CD4-positive, alpha-beta T cell treated with Interleukin-21 for 1 hour (primary cell): ENCODE data around the gene RAB30.
A peak's percentile ranks its signal among the peaks of the same experiment; 100 is the strongest.

Experiments
- DNase-seq: peaks from one replicate; pipeline ENCODE4 v3.0.0-alpha.2; 2020

RAB30 gene, protein sequence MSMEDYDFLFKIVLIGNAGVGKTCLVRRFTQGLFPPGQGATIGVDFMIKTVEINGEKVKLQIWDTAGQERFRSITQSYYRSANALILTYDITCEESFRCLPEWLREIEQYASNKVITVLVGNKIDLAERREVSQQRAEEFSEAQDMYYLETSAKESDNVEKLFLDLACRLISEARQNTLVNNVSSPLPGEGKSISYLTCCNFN

DNA sequence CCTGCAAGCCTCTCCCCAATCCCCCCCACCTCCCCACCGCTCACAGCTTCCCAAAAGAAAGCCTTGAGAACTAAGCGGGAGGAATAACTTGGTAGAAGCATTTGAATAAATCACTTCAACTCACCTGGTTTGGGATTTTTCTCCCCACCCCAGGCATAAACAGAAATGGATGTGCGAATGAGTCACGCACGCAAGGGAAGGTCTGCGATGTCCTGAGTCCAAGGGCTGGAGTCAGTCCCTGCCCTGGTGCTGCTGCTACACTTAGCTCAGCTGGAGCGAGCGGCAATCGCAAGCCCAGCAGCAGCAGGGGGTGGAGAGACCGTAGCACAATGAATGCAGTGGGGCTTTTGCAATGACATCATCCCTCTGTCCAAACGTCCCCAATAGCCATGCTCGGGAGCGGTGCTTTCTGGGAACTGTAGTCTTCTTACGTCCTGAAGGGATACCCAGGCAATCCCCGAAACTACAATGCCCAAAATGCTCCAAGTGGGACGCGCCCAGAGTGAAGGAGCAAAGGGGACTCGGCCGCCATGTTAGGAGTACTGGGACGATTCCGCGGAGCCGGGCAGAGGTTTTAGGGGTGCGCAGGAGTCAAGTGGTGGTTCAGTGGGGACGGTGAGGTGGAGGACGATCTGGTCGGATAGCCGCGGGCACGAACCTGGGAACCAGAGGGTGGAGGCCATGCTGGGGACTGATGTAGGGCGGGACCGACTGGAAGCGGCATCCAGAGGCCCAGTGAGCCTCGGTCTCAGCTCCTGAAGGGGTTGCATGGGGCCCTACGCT is at the start of gene RAB30:
TSS of gene RAB30 (minus strand) at position 331 of the 783 bp plus-strand sequence. CDS start 74,581 bp downstream, outside the sequence.
- DNase-seq, result peak; percentile 98

DNA sequence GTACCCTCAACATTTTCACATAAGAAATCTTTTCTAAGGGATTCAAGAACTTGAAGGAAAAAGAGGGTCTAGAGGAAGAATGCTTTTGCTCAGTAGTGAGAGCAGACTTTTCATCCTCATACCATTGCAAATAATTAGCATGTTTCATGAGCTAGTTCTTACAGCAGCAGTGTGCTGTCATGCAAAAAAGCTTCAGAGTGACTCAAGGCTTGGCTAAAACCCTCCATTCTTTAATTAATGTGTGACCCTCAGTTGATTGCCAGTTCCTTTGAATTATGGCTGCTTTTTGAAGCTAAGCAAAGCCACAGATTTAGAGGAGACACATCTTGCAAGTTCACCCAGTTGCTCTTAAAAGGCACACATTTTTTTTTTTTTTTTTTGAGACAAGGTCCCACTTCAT is 48.6 kb upstream of the RAB30 start:
- no peak for DNase-seq

DNA sequence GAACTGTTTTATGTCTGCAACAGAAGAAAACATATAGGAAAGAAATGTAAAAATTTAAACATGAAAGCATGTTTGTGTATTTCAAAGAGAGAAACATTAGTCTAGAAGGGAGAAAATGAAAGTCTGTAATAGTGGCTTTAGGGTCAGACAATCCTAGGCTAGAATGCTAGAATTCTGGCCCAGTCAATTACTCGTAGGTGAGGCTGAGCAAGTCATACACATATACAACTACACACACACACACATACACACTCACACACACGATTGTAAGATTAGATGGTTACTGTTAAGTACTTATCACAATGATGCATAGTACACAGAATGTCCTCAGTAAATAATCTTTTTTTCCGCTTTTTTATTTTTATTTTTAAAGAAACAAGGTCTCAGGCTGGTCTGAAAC is 47.5 kb upstream of the RAB30 start:
- no peak for DNase-seq

DNA sequence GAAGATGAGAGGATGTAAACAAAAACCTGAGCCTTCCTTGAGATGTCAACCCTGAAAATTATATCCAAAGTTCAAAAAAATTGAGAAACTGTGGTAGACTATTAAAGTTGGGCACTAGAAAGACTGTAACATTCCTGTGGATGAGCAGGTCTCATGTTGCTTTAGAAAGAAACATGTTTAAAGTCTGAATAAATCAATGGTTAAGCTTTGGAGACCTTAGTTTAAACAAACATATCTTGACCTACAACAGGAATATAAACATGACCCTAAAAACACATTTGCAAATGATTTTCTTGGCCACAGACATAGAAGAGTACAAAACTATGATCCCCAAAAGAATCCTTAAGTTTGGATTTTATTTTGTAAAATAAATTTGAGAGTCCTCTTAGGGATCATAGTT is 47.1 kb upstream of the RAB30 start:
- DNase-seq, result no peak

DNA sequence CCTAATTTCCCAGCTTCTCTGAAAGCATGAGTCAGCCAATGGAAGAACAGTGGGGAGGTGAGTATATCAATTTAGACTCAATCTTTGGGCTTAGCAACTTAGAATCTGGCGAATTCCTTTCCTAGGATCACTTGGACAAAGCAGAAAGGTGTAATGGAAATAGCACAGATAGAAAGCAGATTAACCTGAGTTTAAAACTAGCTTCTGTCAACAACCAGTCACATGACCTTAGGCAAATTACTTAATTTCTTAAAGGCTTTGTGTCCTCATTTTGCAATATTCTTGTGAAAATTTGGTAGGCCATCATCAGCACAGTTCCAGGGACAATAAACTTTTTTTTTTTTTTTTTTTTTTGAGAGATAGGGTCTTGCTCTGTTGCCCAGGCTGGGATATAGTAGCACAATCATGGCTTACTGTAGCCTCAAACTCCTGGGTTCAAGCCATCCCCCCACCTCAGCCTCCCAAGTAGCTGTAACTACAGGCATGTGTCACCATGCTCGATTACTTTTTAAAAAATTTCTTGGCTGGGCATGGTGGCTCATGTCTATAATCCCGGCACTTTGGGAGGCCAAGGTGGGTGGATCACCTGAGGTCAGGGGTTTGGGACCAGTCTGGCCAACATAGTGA is 44.4 kb upstream of the RAB30 start:
- DNase-seq, result no peak

DNA sequence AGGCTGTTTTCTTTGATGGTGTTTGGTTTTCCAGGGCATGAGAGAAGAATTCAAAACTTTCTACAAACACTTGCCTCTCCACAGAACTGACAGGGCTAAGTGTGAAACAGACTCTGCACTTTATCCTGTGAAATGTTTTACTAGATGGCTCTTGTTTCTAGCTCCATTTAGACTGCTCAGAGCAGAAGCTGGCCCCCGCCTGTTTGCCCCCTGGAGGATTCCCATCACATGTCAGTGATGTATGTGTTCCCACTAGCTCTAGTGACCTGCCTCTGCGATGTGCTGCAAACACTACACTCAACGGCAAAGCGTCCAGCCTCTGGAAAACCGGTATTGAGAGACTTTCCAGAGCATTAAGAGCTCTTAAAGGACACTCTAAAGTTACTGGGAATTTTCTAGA is 43.9 kb upstream of the RAB30 start:
- no peak for DNase-seq

DNA sequence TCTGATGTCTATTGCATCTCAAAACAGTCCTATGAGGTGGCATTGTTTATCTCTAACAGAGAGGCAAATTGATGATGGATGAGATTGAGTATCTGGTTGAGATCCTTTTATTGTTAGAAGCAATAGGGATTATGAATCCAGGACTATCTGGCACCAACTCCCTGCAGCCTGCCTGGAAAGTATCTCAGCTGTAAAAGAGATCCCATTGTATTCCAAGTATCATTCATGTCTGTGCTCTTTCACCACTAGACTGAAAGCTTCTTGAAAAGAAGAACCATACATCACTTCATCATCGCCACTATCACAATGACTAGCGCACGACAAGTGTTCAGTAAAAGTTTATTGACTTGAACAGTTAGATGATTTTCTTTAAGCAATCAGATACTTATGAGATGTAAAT is 43.3 kb upstream of the RAB30 start:
- DNase-seq, result no peak

DNA sequence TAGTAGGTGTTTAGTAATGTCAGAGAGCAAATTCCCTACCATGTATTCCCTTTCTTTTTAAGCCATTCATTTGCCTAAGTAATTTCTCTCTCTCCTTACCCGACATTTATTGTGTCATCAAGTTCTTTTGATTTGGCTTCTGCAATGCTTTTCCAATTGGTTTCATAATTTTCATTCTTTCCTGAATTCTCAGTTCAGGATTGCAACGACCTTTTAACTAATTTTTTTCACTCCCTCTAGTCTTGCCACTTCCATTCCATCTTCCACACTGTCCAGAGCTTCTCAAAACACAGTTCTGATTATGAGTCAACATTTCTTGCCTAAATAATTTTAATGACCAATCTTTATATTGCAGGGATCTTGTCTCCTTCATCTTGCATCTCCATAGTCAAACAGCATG is 41.2 kb upstream of the RAB30 start:
- no peak for DNase-seq

DNA sequence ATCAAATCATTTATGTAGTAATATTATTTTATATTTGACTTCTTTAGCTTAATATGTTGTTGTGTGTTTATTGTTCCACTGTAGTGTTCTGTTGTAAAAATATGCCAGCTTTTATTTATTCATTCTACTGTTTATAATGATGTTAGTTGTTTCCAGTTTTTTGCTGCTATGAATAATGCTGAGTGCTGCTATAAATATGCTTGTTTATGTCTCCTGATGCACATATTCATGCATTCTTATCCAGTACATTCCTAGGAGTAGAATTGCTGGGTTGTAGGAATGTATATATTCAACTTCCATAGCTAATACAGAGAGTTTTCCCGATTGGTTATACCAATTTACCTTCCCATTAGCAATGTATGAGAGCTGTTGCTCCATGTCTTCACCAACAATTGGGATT is 33.5 kb upstream of the RAB30 start:
- DNase-seq, result no peak

DNA sequence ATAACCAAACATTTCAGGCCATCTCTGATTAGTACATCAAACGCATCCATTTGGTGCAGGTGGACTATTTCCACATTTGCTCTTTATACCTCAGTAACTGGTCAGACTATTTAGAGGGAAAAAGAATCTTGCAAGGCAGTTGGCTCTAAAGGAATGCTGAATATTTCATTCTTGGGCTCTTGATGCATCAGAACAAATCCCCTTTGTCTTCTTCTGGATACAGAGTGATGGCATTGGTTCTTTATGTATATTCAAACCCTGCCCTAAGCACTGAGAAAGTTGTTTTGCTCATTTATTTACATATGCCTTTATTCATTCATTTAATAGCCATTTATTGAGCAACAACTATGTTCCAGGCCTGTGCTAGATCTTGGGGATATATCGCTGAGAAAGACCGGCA is 31.1 kb upstream of the RAB30 start:
- no peak for DNase-seq

DNA sequence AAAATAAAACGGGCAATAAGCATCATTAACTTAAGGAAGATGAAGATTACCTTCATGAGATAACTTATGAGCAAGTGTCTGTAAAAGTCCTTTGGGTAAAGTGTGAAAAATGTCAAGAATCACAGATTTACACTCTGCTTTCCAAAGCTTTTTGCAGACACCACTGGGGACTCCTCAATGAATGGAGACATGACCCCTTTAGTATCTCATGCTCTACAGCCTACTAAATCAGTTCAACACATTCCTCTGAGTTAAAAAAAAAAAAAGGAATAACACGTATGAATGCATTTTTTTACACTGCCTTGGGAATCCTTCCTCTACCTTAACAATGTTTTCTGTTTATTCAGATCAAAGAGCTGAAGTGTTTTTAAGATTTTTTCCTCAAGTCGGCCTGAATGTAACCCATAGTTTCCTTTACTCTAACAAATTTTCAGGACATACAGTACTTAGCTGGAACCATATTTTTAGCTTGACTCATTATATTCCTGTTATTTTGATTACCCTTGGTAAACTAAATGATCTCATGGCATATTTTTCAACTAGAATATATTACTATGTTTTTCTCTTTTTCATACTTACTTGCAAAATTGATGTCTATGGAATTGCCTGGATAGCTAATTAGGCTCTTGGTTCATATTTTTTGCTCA is 25.9 kb upstream of the RAB30 start:
- DNase-seq, result no peak

DNA sequence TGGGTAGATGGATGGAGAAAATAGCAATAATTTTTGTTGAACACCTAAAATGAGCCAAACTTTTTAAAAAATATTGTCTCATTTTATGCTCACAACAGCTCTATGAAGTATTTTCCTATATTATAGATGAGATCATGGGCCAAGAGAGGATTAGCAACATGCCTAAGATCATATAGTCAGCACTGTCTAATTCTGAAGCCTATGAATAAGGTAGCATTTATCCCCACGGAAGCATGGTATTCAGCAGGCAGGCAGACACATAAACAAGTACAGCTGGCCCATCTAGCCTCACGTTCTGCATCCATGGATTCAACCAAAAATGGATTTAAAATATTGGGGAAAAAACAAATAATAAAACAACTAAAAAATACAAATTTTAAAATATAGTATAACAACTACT is 21.9 kb upstream of the RAB30 start:
- no peak for DNase-seq

DNA sequence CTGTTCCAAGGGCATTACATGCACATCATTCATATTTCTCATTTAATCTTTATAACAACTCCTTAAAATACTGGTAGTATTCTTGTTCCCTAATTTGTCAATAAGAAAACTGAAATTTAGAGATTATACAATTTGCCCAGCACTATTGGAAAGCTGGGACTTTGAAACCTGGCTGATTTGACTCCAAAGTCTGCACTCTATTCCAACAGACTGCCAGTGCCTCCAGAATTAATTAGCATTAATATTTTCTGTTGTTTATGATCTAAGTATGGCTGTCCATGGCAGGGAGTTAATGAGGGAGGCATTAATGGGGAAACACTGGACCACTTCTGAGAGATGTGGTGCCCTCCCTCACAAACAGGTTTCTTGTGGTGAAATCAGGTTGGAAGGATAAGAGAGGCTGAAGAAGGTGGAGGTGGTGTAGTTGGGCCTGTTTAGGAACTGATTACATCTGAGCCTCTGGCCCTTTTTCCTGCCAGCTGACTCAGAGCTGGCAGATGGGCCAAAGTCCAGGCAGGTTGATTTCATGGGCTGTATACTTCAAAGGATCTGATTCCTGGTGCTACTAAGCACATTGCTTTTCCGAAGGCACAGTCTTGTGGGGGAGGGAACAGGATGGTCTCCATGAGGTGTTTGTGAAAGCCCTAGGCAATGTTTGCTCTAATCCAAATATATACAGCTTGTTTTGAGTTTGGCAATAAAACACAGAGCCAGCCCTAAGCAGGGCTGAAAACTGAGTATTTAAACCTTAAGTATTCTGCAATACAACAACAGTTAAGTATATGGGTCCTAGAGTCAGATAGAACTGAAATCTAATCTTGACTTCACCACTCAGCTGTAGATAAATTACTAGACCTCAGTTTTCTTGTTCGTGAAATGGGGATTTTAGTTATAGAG is 21.0 kb upstream of the RAB30 start:
- DNase-seq, result no peak

DNA sequence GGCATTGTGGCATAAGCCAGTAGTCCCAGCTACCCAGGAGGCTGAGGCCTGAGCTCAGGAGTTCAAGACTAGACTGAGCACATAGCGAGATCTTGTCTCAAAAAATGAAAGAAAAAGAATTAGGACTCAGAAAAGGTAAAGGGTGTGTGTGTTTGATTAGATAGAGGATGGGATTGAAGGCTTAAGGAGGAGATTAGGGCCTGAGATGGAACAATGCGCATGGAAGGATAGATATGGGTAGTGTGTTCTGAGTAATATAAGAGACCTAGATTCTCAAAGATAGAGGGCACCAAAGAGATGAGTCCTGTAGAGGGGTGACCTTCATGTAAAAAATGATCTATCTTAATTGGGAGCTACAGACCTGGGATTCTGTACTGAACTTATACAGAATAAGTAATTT is 17.3 kb upstream of the RAB30 start:
- no peak for DNase-seq

DNA sequence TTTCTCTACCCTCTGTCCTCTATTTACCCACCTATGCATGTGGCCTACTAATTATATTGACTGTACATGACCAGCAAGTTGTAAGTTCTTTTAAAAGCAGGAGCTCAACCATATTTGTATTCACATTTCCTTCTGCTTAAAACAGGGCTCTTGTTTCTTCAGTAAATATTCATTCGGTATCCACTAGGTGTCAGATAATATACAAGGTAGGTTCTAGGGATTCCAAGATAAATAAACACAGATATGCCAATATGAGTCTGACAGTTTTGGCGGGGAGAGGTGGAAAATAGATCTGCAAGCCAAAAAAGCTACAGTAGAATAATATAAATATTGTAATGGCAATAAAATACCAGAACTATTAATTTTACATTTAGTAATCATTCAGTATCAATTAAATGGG is 15.3 kb upstream of the RAB30 start:
- peak; percentile 13 for DNase-seq

DNA sequence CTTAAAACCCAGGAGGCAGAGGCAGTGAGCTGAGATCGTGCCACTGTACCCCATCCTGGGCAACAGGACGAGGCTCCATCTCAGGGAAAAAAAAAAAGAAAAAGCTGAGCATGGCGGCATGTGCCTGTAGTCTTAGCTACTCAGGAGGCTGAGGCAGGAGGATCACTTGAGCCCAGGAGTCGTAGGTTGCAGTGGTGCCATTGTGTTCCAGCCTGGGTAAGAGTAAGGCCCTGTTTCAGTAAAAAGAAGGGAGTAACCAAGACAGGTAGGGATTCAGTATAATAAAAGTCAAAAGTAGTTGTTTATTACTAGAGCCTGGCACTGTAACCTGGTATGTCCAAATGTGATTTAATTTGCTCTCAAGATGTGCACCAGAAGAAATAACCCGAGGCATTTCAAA is 8.1 kb upstream of the RAB30 start:
- DNase-seq, result no peak

DNA sequence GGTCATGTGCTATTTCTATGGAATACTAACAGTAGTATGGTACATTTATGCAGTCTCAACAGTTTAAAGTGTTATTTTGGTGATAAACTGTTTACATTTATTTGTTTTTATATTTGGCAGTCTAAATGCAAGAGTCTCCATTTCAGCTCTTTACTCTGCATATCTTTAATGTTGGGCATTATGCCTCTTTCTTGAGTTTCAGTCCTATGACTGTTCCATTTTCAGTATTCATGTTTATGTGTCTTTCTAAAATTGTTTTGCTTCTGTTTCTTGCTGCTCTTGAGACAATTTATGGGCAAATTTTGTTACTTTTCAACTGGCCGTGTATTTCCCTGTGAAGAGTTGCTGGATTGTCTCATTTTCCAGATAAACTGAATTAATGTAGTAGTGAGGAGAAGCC is 6.6 kb upstream of the RAB30 start:
- no peak for DNase-seq

DNA sequence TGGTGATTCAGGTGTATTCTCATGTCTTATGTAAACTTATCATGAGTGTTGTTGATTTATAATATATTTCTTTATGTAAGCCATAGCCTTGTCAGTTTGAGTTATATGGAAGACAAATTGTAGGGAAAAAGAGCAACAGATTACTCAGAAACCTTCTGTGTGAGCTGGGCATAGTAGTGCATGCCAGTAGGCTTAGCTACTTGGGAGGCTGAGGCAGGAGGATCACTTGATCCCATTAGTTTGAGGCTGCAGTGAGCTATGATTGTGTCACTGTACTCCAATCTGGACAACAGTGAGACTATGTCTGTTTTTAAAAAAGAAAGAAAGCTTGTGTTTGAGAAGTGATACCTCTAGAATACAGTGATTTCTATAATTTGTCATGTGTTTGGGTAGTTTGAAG is 2.2 kb upstream of the RAB30 start:
- DNase-seq, result no peak

DNA sequence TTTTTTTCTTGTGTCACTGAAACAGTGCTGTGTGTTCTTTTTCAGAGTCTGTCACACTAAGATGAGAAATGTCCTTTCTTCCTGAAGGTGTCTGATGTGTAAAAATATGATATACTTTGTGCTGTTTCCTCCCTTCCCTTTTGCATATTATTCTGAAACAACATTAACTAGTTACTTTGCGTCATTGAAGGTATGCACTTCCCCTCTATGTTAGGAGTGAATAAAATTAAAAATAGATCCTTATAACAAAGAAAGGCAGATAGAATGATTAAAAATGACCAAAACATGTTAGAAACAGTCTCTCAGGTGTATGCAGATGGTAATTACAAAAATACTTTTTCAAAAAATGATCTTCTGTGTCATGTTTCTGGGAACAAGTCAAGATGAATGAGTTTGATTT is 1.6 kb upstream of the RAB30 start:
- DNase-seq, result peak; percentile 6

DNA sequence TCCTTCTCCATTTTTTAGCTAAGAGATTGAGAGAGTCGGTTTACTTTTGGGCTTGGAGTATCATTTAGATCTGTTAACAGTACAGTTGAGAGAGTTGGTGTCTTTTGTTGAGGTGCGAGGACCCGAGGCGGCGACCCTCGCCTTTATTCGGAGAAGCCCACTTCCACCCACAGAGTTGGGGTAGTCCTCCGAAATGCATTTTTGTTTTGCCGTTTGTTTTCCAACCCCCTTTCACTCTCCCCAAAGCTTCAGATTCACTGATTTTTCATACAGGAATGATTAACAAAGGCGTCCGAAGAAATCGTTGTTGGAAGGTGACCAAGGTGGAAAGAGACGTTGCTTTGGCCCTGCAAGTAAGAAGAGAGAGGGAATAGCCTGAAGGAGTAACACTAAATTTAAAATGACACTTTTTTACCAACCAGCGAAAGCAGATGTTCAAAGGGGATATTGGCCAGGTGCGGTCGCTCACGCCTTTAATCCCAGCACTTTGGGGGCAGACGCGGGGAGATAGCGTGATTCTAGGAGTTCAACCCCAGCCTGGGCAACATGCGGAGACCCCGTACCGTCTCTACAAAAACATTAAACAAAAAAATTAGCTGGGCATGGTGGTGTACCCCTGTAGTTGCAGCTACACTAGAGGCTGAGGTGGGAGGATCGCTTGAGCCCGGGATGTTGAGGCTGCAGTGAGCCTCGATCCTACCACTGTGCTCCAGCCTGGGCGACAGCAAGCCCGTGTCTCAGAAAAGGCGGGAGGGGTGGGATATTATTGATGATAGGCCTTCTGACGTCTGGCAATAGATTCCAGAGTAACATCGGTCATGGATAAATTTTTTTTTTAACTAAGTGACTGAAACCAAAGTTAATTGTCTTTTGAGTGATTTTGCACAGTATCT is 899 bp upstream of the RAB30 start:
- DNase-seq, result peak; percentile 13

DNA sequence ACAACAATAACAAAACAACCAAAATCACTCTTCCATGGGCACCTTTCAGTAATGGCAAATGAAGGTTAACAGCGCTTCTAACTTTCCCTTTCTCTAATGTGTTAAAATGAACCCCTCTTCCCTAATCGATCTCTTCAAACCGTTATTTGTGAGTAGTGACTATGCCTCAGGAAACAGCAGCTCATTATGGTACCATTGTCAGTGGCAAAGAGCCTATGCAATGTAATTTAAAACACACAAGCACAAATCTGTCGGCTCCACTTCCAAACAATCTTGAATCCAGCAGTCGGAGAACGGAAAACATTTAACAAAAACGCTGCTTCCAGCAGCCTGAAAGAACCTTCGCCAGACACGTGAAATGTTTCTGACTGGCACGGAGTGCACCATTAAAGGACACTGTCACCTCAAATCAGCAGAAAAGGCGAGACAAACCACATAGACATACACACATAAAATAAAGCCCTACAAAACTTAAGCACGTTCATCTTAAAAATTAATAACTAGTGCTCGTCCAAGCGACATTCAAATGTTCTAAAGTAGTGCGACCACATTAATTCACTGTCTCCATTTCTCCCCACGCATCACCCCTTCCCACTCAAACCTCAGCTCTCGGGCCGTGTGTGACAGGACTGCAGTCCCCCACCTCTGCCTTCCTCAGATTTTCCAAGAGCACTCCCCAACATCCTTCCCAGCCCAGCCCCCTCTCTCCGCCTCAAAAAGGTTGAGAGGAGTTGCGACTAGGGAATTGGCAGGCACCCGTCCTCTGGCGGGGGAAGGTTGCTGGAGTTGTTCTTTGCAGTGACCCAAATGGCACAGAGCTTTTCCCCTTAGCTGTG is 748 bp downstream of the RAB30 start:
- peak; percentile 38 for DNase-seq
